Activated CD4-positive, alpha-beta T cell treated with anti-CD3 and anti-CD28 coated beads for 4 hours (primary cell): ENCODE measurements around the gene TLR9.
A peak's percentile ranks its signal among the peaks of the same experiment; 100 is the strongest.
"Not testable (repeated sequence)": the region's sequence is repeated elsewhere in the genome, so short reads cannot be mapped to it uniquely, and the experiment has no call there.

Experiments
- DNase-seq, 2 donors: peaks; one replicate each; pipeline ENCODE4 v3.0.0-alpha.2; 2020

Gene TLR9

GRCh38 chr3:52225452-52226228 lies at the start of gene TLR9:
Gene TLR9 (minus strand): TSS chr3:52225645. CDS start chr3:52225529, 116 bp downstream.
- DNase-seq: no peak

- not testable (repeated sequence) for DNase-seq
These were observed 49.3 kb upstream of the TLR9 start for GRCh38 chr3:52274781-52275180.

- DNase-seq: no peak
These were observed 47.4 kb upstream of the TLR9 start for GRCh38 chr3:52272831-52273230.

- not testable (repeated sequence) for DNase-seq
These were observed 46.7 kb upstream of the TLR9 start for GRCh38 chr3:52272172-52272571.

GRCh38 chr3:52270252-52270754 lies 44.9 kb upstream of the TLR9 start:
- no peak for DNase-seq

- no peak for DNase-seq
These were observed 44.3 kb upstream of the TLR9 start for GRCh38 chr3:52269776-52270175.

- DNase-seq: peak; percentile 68 to 72
These were observed 42.6 kb upstream of the TLR9 start for GRCh38 chr3:52268036-52268435.

GRCh38 chr3:52265387-52265786 lies 39.9 kb upstream of the TLR9 start:
- DNase-seq: no peak

- no peak for DNase-seq
These were observed 37.0 kb upstream of the TLR9 start for GRCh38 chr3:52262447-52262846.

GRCh38 chr3:52259448-52259847 lies 34.0 kb upstream of the TLR9 start:
- no peak for DNase-seq

- no peak for DNase-seq
These were observed 33.6 kb upstream of the TLR9 start for GRCh38 chr3:52259035-52259434.

- DNase-seq: no peak
These were observed 32.5 kb upstream of the TLR9 start for GRCh38 chr3:52257911-52258310.

GRCh38 chr3:52256622-52257021 lies 31.2 kb upstream of the TLR9 start:
- DNase-seq: no peak

- DNase-seq: no peak
These were observed 30.7 kb upstream of the TLR9 start for GRCh38 chr3:52256159-52256558.

- DNase-seq: no peak
These were observed 29.2 kb upstream of the TLR9 start for GRCh38 chr3:52254608-52255007.

- DNase-seq: peak; percentile 83 to 88
These were observed 28.2 kb upstream of the TLR9 start for GRCh38 chr3:52253314-52254304.

- no peak for DNase-seq
These were observed 24.7 kb upstream of the TLR9 start for GRCh38 chr3:52250122-52250521.

- DNase-seq: no peak
These were observed 24.2 kb upstream of the TLR9 start for GRCh38 chr3:52249683-52250082.

- DNase-seq: no peak
These were observed 23.5 kb upstream of the TLR9 start for GRCh38 chr3:52248816-52249547.

GRCh38 chr3:52248165-52248541 lies 22.7 kb upstream of the TLR9 start:
- no peak for DNase-seq

GRCh38 chr3:52247409-52248164 lies 22.1 kb upstream of the TLR9 start:
- no peak for DNase-seq
